Heart left ventricle (tissue), 16 donors: ENCODE measurements around the gene PGF. TPM values are rescaled to one million over a fixed set of nuclear protein-coding genes. Genes with fewer than 3 reads are reported as not detected.

Source experiments
- ATAC-seq, 4 donors: fragments of 200-7000 bp; cut with Tn5 transposase; one replicate each; pipeline ENCODE4 v1.9.1; 2020 to 2022; ENCODE audit warnings: moderate library complexity in 4 of 4, mild to moderate bottlenecking in 3 of 4, moderate number of reproducible peaks in 1 of 4
- DNase-seq, 5 donors: peaks; one replicate each; pipeline ENCODE4 v3.0.0-alpha.2; 2020
- H3K27ac ChIP-seq, 12 donors: fragments of 200-600 bp; sonication (generic) in 4 of 12; one replicate each; pipeline versions ENCODE4 v1.5.0 to v1.8.0; 2016 to 2022; ENCODE audit warnings: mild to moderate bottlenecking in 2 of 12
- H3K27me3 ChIP-seq, 9 donors: fragments of 200-600 bp; sonication (generic) in 2 of 9; one replicate each; pipeline versions ENCODE4 v1.5.1 to v1.8.0; 2016 to 2022; ENCODE audit warnings: mild to moderate bottlenecking in 3 of 9
- H3K36me3 ChIP-seq, 9 donors: fragments of 200-600 bp; sonication (generic) in 2 of 9; one replicate each; pipeline versions ENCODE4 v1.5.0 to v1.8.0; 2018 to 2022; ENCODE audit warnings: mild to moderate bottlenecking in 2 of 9
- H3K4me1 ChIP-seq, 12 donors: fragments of 200-600 bp; sonication (generic) in 4 of 12; one replicate each; pipeline versions ENCODE4 v1.5.0 to v1.8.0; 2016 to 2022; ENCODE audit warnings: mild to moderate bottlenecking in 3 of 12
- H3K4me3 ChIP-seq, 12 donors: fragments of 200-600 bp; sonication (generic) in 4 of 12; one replicate each; pipeline versions ENCODE4 v1.5.0 to v1.8.0; 2017 to 2022; ENCODE audit warnings: mild to moderate bottlenecking in 9 of 12, moderate library complexity in 4 of 12
- H3K9me3 ChIP-seq, 12 donors: fragments of 200-600 bp; sonication (generic) in 4 of 12; one replicate each; pipeline versions ENCODE4 v1.5.0 to v1.8.0; 2016 to 2022; ENCODE audit warnings: mild to moderate bottlenecking in 1 of 12
- CTCF ChIP-seq, 12 donors: fragments of 200-600 bp; sonication (generic) in 4 of 12; IDR thresholded peaks; one replicate each; pipeline versions ENCODE4 v1.5.0 to v1.8.0; 2018 to 2022; ENCODE audit warnings: antibody characterized with exemption in 12 of 12, mild to moderate bottlenecking in 5 of 12
- POLR2A ChIP-seq, 2 donors: fragments of 450-650 bp; IDR thresholded peaks; one replicate each; pipeline ENCODE4 v1.6.1; 2017; ENCODE audit warnings: antibody characterized with exemption in 2 of 2, mild to moderate bottlenecking in 2 of 2, moderate library complexity in 2 of 2
- WGBS, 4 donors: extraction: QIAGEN DNeasy Blood & Tissue Kit in 2 of 4; methylation state at CpG; one replicate each; pipeline versions ENCODE4 v1.1.5 to v1.1.7; 2013 to 2018; 5-methylcytosine and 5-hydroxymethylcytosine counted together
- intact Hi-C, 10 donors: fragments of 100-400 bp; cut with DNase I; formaldehyde crosslinking; loops; one replicate each; pipeline versions ENCODE4 v1.11.1 to v1.14.2; 2022
- polyA plus RNA-seq, 2 donors: library from polyadenylated mRNA; stranded (reverse); fragments of 200-250 nt; gene quantifications; one replicate each; pipeline ENCODE4 v1.2.3, GENCODE V29; 2013
- total RNA-seq, 9 donors: library from RNA; depleted of rRNA in 2 of 9; stranded (reverse); fragments of >200 nt in 2 of 9; fragmentation: NEBNext Ultra II Directional in 3 of 9; extraction: Animal tissue kit (Norgen Biotek cat#: 25700) in 3 of 9; gene quantifications; one replicate each; pipeline versions ENCODE4 v1.1.0 to v1.2.4, GENCODE V29; 2016 to 2023
- donor health status: ischemic (EF 13 %, LVEDD 7.1; RV severe dilation, severe dysfunction).
- donor health status: healthy with polysubstance abuse.
- donor health status: DM: no; HTN: yes; CAD: no.
- donor health status: DM: no; HTN: no; CAD: no.
- donor health status: ischemic (EF 25% LVEDD 6.9; RV normal size, moderate dysfunction).
- donor health status: ischemic (EF 25% LVEDD 5.7; RV mildly dilated, moderate dysfunction).
- donor health status: healthy.
- donor health status: DM: yes; HTN: yes; CAD: no.
- donor health status: ischemic (EF 35%, LVEDD 5.7; RV mildly dilated, moderate dysfunction).
- donor health status: nonischemic (EF 11% LVEDD 7.7; RV severe dilation, severe dysfunction).
- donor health status: DM: yes; HTN: yes; CAD: no.
- donor health status: PGD.
- donor health status: ischemic (EF 29% LVEDD 5.4; RV normal size, mild dysfunction).
- donor health status: nonischemic (EF 23%, LVEDD 6.1; RV moderate dilation, normal function).

PGF gene
- total and polyA plus RNA-seq, 11 donors: 4.1 to 30.4 (median 5.9) TPM

GRCh38 chr14:74911221-74911620 lies 44.2 kb downstream of the PGF start:
- intact Hi-C loops: loop anchor here in 4 of 10 donors (5.0 kb wide), 2 partner anchors 36 to 176 kb away; no protein-coding TSS in a partner anchor
- Histone ChIP-seq H3K4me3 (no peak overlapping the region), H3K9me3 (no peaks in the 10 kb centered on the region), H3K27ac (no peak overlapping the region), H3K4me1 (peaks cover 11 to 59% (median 42%) of the 10 kb centered on the region in 12 donors), H3K27me3 (no peaks in the 10 kb centered on the region), H3K36me3 (no peaks in the 10 kb centered on the region)
- WGBS, 4 donors: 94 to 97% (median 94%) methylated on average over 5 to 6 of the region's 6 CpGs; no CpG with 5 or more reads in 1 of the 4 donors
- DNase-seq (no peak), ATAC-seq (no peak)
- TF ChIP-seq POLR2A (IDR thresholded peaks at IDR 0.05) (no peak), CTCF (IDR thresholded peaks at IDR 0.05) (no peak)

- intact Hi-C loops: loop anchor here in 4 of 10 donors (5.0 kb wide), 2 partner anchors 37 to 177 kb away; no protein-coding TSS in a partner anchor
- Histone ChIP-seq H3K9me3 (no peaks in the 10 kb centered on the region), H3K36me3 (peaks cover 0 to under 1% (median 0%) of the 10 kb centered on the region in 9 donors), H3K4me3 (no peak overlapping the region), H3K27ac (peak overlapping the region in 1 of 12 donors; percentile 10), H3K4me1 (peaks cover 11 to 59% (median 45%) of the 10 kb centered on the region in 12 donors), H3K27me3 (no peaks in the 10 kb centered on the region)
- TF ChIP-seq POLR2A (IDR thresholded peaks at IDR 0.05): no peak
- WGBS, 4 donors: 50 to 65% (median 55%) methylated on average over 10 of the region's 10 CpGs
- DNase-seq (no peak), ATAC-seq (no peak)
Observed at GRCh38 chr14:74910556-74910955, 44.8 kb downstream of the PGF start.

GRCh38 chr14:74909911-74910310 lies 45.5 kb downstream of the PGF start:
- intact Hi-C loops: loop anchor here in 5 of 10 donors (5.0 kb wide), 3 partner anchors 37 to 177 kb away; no protein-coding TSS in a partner anchor
- TF ChIP-seq POLR2A (IDR thresholded peaks at IDR 0.05) (no peak), CTCF (IDR thresholded peaks at IDR 0.05) (no peak)
- peaks cover 11 to 60% (median 49%) of the 10 kb centered on the region in 12 donors for H3K4me1 ChIP-seq
- 91 to 97% (median 96%) methylated on average over 9 to 10 of the region's 10 CpGs for WGBS, 4 donors
- DNase-seq: no peak
- peaks cover 0 to 7% (median under 1%) of the 10 kb centered on the region in 9 donors for H3K36me3 ChIP-seq
- H3K27ac ChIP-seq: no peak overlapping the region
- H3K27me3 ChIP-seq: no peaks in the 10 kb centered on the region
- no peak for ATAC-seq
- no peaks in the 10 kb centered on the region for H3K9me3 ChIP-seq
- H3K4me3 ChIP-seq: no peak overlapping the region

- intact Hi-C loops: loop anchor here in 2 of 10 donors (5.0 kb wide), 1 partner anchor 47 kb away; no protein-coding TSS in a partner anchor
- WGBS, 4 donors: 94 to 99% (median 97%) methylated on average over 12 to 14 of the region's 14 CpGs
- no peak overlapping the region for H3K4me3 ChIP-seq
- H3K9me3 ChIP-seq: no peaks in the 10 kb centered on the region
- DNase-seq (no peak), ATAC-seq (no peak)
- H3K27me3 ChIP-seq: no peaks in the 10 kb centered on the region
- no peak for TF ChIP-seq POLR2A (IDR thresholded peaks at IDR 0.05)
- no peak for TF ChIP-seq CTCF (IDR thresholded peaks at IDR 0.05)
- H3K4me1 ChIP-seq: peaks cover 11 to 59% (median 48%) of the 10 kb centered on the region in 12 donors
- no peak overlapping the region for H3K27ac ChIP-seq
- peaks cover 0 to 10% (median 5%) of the 10 kb centered on the region in 9 donors for H3K36me3 ChIP-seq
Observed at GRCh38 chr14:74909501-74909900, 45.9 kb downstream of the PGF start.
